GM21381 (cell line): ENCODE data around the gene MGLL.
A peak's percentile ranks its signal among the peaks of the same experiment; 100 is the strongest.

ENCODE experiments used
- ATAC-seq: cut with Tn5 transposase; IDR thresholded peaks from one replicate; pipeline ENCODE4 v1.9.1; 2021; ENCODE audit warnings: mild to moderate bottlenecking, moderate library complexity; ENCODE audit not compliant: unreplicated experiment

MGLL gene

GRCh38 chr3:127678611-127679533 is 143.4 kb downstream of the MGLL start:
- no peak for ATAC-seq

- no peak for ATAC-seq
Measured at GRCh38 chr3:127678315-127678599, 144.1 kb downstream of the MGLL start.

DNA sequence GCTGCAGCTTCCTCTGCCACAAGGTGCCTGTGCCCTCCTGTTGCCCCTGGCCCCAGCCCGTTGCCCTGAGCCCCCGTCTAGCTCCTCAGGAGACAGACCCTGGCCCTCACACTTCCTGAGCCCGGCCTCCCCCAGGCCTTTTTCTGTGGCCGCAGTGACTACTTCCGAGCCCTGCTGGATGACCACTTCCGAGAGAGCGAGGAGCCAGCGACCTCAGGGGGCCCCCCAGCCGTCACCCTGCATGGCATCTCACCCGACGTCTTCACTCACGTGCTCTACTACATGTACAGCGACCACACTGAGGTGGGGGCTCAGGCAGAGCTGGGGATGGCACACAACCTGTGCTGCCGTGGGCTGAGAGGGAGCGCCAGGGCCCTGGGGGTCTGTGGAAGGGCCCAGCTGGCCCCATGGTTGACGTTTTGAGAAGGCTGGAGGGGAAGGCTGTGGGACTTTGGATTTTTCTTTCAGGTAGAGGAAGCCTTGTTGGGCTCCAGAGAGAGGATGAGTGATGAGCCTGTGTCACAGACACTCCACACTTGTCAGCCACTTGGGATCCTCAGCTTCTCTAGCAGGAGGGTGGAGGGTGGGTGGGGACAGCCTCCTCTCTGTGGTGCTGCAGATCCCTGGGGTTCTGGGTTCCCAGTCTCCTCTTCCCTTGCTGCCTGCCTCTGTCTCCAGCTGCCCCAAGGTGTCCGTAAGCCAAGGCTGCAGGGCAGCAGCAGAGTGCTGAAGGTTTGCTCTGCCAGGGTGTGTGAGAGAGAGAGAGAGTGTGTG is 144.6 kb downstream of the MGLL start:
- no peak for ATAC-seq

DNA sequence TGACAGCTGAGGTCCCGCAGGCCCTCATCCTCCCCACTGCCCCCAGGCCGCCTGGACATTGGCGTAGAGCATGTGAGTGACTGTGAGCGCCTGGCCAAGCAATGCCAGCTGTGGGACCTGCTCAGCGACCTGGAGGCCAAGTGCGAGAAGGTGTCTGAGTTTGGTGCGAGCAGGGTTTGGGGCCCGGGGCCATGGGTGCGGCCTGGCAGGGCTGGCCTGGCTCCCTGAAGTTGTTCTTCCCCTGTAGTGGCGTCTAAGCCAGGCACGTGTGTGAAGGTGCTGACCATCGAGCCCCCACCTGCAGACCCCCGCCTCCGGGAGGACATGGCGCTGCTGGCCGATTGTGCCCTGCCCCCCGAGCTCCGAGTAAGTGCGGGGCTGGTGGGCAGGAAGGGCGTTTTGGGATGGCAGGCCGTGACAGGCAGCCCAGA is 145.4 kb downstream of the MGLL start:
- ATAC-seq = no peak

- ATAC-seq = no peak
Measured at GRCh38 chr3:127676456-127676855, 145.9 kb downstream of the MGLL start.

DNA sequence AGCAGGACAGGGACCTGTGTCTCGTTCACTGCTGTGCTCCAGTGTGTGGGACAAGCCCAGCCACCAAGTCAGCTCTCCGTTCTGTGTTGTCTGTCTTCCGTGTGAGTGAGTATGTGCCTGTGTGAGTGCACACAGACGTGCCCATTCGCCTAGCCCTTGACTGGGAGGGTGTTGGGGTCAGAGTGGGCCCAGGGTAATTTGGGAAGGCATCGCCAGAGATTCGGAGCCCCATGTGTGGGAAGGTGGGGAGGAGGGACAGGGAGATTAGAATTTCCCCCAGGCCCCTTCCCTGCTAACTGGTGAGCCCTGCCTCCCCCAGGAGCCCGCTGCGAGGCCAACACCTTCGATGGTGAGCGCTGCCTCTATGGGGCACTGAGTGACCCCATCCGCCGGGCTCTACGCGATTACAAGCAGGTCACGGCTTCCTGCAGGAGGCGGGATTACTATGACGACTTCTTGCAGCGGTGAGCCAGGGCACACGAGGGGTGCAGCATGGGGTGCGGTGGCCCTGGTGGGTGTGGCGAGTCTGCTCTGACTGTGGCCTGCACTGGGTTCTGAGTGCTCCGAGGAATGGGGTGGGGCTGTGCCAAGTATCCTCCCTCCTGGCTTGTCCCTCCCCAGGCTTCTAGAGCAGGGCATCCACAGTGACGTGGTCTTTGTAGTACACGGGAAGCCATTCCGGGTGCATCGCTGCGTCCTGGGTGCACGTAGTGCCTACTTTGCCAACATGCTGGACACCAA is 146.5 kb downstream of the MGLL start:
- no peak for ATAC-seq

DNA sequence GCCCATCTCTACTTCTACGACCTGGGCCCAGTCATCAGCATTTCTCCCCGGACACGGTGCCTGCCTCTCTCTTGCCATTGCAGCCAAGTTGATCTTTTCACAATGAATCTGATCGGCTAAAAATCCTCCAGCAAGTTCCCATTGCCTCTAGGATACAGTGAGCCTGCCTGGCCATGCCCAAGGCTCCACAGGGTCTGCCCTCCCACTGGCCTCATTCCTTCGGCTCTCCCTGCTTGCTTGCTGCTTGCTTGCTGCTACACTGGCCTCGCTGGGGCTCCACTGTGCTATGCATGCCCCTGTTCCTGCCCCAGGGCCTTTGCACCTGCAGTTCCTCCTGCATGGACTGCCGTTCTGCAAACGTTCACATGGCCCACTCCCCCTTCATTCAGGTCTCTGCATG is 147.5 kb downstream of the MGLL start:
- no peak for ATAC-seq

DNA sequence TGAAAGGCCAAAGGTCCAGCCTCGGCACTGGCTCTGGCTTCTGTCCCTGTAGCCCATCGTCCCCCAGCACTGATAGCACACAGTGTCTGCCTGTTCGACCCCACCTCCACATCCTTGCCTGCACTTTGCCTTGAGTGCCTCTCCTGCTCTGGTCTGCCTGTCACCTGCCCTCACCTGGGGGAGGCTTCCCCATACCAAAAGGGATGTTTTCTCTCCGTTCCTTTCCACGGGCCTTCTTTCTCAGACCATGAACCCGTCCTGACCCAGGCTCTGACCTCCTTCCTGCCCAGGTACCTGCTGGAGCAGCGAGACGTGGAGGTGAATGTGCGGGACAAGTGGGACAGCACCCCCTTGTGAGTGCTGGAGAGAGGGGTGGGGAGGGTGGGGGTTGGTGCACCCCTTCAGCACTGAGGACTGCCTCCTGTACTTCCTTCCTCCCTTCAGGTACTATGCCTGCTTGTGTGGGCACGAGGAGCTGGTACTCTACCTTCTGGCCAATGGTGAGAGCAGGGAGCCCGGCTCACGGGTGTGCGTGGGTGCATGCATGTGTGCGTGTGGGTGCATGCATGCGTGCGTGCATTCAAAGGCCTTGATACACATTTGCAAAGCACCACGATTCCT is 148.1 kb downstream of the MGLL start:
- ATAC-seq = no peak

- ATAC-seq = peak; percentile 32
Measured at GRCh38 chr3:127673191-127674100, 148.9 kb downstream of the MGLL start.

DNA sequence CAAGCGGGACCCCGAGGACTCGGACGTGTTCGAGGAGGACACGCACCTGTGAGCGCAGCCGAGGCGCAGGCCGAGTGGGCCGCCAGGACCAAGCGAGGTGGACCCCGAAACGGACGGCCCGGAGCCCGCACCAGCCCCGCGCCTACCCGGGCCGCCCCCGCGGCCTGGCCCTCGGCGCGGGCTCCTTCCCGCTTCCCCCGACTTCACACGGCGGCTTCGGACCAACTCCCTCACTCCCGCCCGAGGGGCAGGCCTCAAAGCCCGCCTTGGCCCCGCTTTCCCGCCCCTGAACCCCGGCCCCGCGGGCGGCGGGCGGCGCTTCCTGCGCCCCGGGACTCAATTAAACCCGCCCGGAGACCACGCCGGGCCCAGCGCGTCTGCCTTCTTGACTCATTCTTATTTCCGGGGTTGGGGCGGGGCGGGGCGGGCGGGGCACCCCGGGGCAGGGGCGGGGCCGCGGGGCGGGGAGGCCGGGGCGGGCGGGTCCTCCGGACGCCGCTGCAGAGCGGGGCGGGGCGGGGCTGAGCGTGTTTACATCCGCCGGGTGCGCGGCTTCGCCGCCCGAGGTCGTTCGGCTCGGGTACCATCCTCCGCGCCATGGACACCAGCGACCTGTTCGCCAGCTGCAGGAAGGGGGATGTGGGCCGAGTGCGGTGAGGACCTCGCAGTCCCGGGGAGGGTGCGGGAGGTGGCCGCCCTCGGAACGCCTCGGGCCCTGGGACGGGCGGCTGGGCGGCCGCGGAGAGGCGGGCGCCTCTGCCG is 149.7 kb downstream of the MGLL start, which contains the start of gene ABTB1:
Gene ABTB1 (plus strand): TSS at position 524 of the 762 bp plus-strand sequence. CDS start 74 bp downstream, at position 598.
- peak; percentile 72 for ATAC-seq

DNA sequence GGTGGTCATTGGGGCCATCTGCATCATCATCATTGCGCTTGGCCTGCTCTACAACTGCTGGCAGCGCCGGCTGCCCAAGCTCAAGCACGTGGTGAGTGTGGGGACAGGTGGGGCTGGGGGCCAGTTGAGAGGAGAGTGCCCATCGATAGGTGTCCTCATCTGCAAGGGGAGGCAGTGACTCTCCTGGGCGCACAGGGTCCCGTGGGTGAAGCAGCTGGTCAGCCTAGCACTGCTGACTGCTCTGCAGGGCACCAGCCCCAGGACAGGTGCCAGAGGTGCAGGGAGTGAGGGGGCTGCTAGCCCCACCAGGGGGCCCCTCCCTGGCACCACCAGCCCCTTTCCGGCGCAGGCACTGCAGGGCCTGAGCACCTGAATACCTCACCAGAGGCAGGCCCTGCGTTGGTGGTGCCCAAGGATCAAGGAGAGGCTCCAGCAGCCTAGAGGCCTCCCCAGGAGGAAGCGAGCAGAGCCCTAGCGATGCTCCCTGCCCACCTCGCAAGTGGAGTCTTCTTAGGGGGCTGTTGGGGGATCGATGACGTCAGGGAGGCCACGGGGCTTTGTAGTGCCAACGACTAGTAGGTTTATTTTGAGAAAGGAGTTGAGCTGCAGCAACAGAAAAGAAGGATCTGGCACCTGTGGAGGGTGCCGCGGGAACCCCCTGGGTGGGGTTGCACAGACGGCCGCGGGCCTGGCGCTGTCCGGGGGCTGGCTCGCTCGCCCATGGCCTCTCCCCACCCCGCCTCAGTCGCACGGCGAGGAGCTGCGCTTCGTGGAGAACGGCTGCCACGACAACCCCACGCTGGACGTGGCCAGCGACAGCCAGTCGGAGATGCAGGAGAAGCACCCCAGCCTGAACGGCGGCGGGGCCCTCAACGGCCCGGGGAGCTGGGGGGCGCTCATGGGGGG is 150.5 kb downstream of the MGLL start:
- peak; percentile 18 for ATAC-seq

GRCh38 chr3:127670761-127671522 is 151.4 kb downstream of the MGLL start:
- ATAC-seq = no peak

DNA sequence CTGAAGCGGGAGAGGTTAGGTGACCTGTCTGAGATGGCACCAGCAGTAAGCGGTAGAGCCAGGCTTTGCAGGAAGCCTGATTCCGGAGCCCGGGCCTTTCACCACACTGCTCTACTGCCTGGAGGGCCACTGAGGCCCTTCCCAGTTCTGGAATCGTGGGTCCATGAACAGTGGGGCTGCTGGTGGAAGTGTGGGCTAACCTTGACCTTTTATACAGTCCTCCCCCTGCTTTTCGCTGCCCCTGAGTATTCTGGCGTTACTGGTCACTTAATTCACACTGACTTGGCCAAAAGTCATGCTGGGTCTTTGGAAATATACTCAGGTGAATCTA is 152.1 kb downstream of the MGLL start:
- no peak for ATAC-seq

DNA sequence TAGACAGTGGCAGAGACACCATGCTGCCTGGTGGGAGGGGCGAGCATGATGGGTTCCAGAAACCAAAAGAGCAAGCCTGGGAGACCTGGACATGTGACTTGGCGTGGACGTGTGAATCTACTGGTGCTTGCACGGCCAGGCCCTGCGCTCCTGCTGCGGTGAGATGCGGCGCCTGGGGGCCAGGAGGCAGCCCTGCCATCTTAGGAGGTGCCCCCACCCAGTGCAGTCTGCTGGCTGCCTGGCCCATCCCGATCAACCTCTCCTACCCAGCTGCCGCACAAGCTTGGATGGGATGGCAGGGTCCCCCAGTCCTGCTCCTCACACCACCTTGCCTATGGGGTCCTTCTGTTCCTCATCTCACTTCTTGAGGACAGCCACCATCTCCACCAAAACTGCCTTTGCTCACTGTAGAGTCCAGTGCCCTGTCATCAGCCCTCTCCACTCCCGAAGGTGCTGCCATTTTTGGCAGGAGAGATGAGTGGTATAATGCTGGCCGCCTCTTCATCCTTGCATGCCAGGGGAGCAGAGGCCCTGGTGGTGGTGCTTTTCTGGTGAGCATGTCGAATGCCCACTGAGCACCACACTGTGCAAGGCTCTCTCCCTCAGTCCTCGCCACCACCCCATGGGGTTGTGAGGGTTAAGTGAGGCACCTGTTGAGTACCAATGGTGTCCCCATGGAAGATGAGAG is 152.6 kb downstream of the MGLL start:
- no peak for ATAC-seq

GRCh38 chr3:127668906-127669305 is 153.4 kb downstream of the MGLL start:
- ATAC-seq = no peak

- no peak for ATAC-seq
Measured at GRCh38 chr3:127667119-127667681, 155.1 kb downstream of the MGLL start.

- ATAC-seq = no peak
Measured at GRCh38 chr3:127666676-127667075, 155.6 kb downstream of the MGLL start.
